ENCODE data around the gene RNF186.
"Not testable (repeated sequence)": the region's sequence is repeated elsewhere in the genome, so short reads cannot be mapped to it uniquely, and the experiment has no call there.

DNA sequence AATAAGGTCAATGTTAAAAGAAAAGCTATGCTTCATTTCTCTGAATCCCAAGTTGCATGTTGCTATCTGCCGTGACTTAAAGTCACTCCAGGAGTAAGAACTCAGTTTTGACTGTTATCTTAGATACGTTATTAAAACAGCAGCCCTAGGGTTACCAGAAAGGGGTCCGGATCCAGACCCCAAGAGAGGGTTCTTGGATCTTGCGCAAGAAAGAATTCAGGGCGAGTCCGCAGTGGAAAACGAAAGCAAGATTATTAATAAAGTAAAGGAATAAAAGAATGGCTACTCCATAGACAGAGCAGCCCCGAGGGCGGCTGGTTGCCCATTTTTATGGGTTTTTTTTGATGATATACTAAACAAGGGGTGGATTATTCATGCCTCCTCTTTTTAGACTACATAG is 32.3 kb upstream of the RNF186 start:
- TF ChIP-seq, protein P1, sequence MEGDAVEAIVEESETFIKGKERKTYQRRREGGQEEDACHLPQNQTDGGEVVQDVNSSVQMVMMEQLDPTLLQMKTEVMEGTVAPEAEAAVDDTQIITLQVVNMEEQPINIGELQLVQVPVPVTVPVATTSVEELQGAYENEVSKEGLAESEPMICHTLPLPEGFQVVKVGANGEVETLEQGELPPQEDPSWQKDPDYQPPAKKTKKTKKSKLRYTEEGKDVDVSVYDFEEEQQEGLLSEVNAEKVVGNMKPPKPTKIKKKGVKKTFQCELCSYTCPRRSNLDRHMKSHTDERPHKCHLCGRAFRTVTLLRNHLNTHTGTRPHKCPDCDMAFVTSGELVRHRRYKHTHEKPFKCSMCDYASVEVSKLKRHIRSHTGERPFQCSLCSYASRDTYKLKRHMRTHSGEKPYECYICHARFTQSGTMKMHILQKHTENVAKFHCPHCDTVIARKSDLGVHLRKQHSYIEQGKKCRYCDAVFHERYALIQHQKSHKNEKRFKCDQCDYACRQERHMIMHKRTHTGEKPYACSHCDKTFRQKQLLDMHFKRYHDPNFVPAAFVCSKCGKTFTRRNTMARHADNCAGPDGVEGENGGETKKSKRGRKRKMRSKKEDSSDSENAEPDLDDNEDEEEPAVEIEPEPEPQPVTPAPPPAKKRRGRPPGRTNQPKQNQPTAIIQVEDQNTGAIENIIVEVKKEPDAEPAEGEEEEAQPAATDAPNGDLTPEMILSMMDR (conservative IDR thresholded peaks at IDR 0.05): not testable (repeated sequence)
- not testable (repeated sequence) for TF ChIP-seq ZFX (IDR thresholded peaks at IDR 0.05)
